HepG2 (cell line): Measurements from ENCODE around the gene RNF208. TPM values are rescaled to one million over a fixed set of nuclear protein-coding genes. Genes with fewer than 3 reads are reported as not detected.

ENCODE experiments used
- ERF ChIP-seq: IDR thresholded peaks from 2 replicates; pipeline ENCODE4 v1.6.1; 2018; ENCODE audit warnings: missing biosample characterization, missing genetic modification reagents
- HOXA5 ChIP-seq: sonication (generic); formaldehyde crosslinking; IDR thresholded peaks from 2 replicates; pipeline ENCODE4 v1.4.0; 2020; ENCODE audit warnings: missing genetic modification reagents
- MBNL3 ChIP-seq: fragments of 250-450 bp; sonication (Bioruptor Pico); conservative IDR thresholded peaks from 2 replicates; pipeline ENCODE4 v1.8.0; 2022; ENCODE audit warnings: mild to moderate bottlenecking, inconsistent platforms
- SOX5 ChIP-seq: IDR thresholded peaks from 2 replicates; pipeline ENCODE4 v1.6.1; 2016; ENCODE audit warnings: borderline replicate concordance
- TCF7 ChIP-seq: sonication (generic); IDR thresholded peaks from 2 replicates; pipeline ENCODE4 v1.6.1; 2016; ENCODE audit warnings: antibody characterized with exemption, low read depth
- ZNF20 ChIP-seq: sonication (generic); formaldehyde crosslinking; IDR thresholded peaks from 2 replicates; pipeline ENCODE4 v1.4.0; 2020; ENCODE audit warnings: mild to moderate bottlenecking, moderate library complexity, missing genetic modification reagents
- ZNF253 ChIP-seq: sonication (generic); formaldehyde crosslinking; IDR thresholded peaks from 2 replicates; pipeline ENCODE4 v1.8.0; 2022; ENCODE audit warnings: mild to moderate bottlenecking, missing genetic modification reagents, borderline replicate concordance
- ZNF260 ChIP-seq: sonication (generic); formaldehyde crosslinking; IDR thresholded peaks from 2 replicates; pipeline ENCODE4 v1.4.0; 2020; ENCODE audit warnings: missing genetic modification reagents, low read depth, mild to moderate bottlenecking, borderline replicate concordance
- polyA plus RNA-seq, 8 experiments: library from polyadenylated mRNA; depleted of rRNA in 3 of 8; stranded (reverse) in 7 of 8; unstranded in 1 of 8; fragments of >200 nt; fragmentation: Illumina TruSeq in 4 of 8; extraction: Trizol in 4 of 8; gene quantifications; 2 replicates each; pipeline versions ENCODE4 v1.2.1 to v1.2.3, GENCODE V29; 2011 to 2016; ENCODE audit warnings: low read depth in 4 of 8, missing spikeins in 1 of 8, mixed read lengths in 1 of 8; ENCODE audit not compliant: insufficient read depth in 1 of 8
- total RNA-seq, 5 experiments: library from RNA; depleted of rRNA; stranded (reverse); fragments of >200 nt; fragmentation: Illumina TruSeq; extraction: Trizol; gene quantifications; 2 replicates each; pipeline ENCODE4 v1.2.3, GENCODE V29; 2016; ENCODE audit warnings: low read depth in 1 of 5
- TF ChIP-seq, protein P1 (sequence below): sonication (generic); formaldehyde crosslinking; IDR thresholded peaks from 2 replicates; pipeline ENCODE4 v1.4.0; 2020; ENCODE audit warnings: missing genetic modification reagents
- TF ChIP-seq, protein P2 (sequence below): sonication (generic); formaldehyde crosslinking; IDR thresholded peaks from 2 replicates; pipeline ENCODE4 v1.8.0; 2022; ENCODE audit warnings: missing genetic modification reagents, mild to moderate bottlenecking, moderate library complexity, borderline replicate concordance
- TF ChIP-seq, protein P3 (sequence below): sonication (generic); formaldehyde crosslinking; IDR thresholded peaks from one replicate; pipeline ENCODE4 v1.5.1; 2020; ENCODE audit warnings: mild to moderate bottlenecking, missing genetic modification reagents; ENCODE audit errors: not compliant biosample characterization
- TF ChIP-seq, protein P4 (sequence below): sonication (generic); formaldehyde crosslinking; IDR thresholded peaks from 2 replicates; pipeline ENCODE4 v1.5.1; 2020; ENCODE audit warnings: mild to moderate bottlenecking, missing genetic modification reagents, borderline replicate concordance
- TF ChIP-seq, protein P5 (sequence below): IDR thresholded peaks from 2 replicates; pipeline ENCODE4 v1.6.1; 2016

Gene RNF208
- total and polyA plus RNA-seq, 2 of the 13 experiments (the other 11 are each of a cell fraction or from before 2014, with no cell fraction given) = 1.6 to 2.1 TPM

DNA sequence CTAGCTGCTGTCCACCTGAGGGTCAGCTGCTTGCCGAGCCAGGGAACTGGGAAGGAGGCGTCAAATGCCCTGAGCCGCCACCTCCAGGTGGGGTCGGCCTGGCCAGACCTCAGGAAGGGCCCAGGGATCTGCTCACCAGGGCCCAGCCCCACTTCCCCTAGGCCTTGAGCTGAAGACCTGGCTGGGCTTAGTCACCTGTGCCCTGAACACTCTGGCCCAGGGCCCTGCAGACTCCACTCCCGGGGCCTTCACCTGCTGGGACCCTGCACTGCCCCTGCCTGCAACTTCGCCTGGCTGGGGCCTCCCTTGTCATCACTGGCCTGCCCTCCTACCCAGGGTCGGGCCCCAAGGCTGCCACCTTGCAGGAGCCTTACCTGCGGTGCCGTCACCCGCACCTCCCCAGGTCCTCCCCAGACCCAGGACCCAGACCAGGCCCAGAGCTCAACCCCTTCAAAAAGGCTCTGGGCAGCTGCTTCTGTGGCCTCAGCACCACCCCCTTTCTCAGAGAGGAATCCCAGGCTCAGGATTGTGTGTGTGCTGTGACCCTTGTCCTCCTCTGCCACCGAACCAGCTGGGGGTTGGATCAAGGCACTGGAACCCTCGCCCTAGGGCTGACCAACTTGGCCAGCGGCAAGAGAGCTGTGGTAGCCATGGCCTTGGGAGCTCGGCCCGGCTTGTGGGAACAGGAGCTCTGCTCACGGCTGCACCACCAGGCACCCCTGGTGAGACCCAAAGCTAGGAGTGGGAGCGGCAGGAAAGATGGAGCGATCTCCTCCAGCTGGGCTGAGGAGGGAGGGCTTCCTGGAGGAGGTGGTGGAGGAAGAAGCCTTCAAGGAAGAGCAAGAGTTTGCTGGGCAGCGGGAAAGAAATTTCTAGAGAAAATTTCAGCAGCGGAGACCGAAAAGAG, 31.9 kb upstream of the RNF208 start (continued):
- TF ChIP-seq, protein P1, sequence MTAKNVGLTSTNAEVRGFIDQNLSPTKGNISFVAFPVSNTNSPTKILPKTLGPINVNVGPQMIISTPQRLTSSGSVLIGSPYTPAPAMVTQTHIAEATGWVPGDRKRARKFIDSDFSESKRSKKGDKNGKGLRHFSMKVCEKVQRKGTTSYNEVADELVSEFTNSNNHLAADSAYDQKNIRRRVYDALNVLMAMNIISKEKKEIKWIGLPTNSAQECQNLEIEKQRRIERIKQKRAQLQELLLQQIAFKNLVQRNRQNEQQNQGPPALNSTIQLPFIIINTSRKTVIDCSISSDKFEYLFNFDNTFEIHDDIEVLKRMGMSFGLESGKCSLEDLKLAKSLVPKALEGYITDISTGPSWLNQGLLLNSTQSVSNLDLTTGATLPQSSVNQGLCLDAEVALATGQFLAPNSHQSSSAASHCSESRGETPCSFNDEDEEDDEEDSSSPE (CRISPR knock-in tag) = no peak
- TF ChIP-seq ERF (CRISPR knock-in tag) (no peak), HOXA5 (CRISPR knock-in tag) (no peak), MBNL3 (no peak), ZNF253 (CRISPR knock-in tag) (no peak), TCF7 (no peak), ZNF260 (CRISPR knock-in tag) (no peak), ZNF20 (CRISPR knock-in tag) (no peak), SOX5 (CRISPR knock-in tag) (no peak)
- TF ChIP-seq, protein P2, sequence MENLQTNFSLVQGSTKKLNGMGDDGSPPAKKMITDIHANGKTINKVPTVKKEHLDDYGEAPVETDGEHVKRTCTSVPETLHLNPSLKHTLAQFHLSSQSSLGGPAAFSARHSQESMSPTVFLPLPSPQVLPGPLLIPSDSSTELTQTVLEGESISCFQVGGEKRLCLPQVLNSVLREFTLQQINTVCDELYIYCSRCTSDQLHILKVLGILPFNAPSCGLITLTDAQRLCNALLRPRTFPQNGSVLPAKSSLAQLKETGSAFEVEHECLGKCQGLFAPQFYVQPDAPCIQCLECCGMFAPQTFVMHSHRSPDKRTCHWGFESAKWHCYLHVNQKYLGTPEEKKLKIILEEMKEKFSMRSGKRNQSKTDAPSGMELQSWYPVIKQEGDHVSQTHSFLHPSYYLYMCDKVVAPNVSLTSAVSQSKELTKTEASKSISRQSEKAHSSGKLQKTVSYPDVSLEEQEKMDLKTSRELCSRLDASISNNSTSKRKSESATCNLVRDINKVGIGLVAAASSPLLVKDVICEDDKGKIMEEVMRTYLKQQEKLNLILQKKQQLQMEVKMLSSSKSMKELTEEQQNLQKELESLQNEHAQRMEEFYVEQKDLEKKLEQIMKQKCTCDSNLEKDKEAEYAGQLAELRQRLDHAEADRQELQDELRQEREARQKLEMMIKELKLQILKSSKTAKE (CRISPR knock-in tag) = no peak
- TF ChIP-seq, protein P3, sequence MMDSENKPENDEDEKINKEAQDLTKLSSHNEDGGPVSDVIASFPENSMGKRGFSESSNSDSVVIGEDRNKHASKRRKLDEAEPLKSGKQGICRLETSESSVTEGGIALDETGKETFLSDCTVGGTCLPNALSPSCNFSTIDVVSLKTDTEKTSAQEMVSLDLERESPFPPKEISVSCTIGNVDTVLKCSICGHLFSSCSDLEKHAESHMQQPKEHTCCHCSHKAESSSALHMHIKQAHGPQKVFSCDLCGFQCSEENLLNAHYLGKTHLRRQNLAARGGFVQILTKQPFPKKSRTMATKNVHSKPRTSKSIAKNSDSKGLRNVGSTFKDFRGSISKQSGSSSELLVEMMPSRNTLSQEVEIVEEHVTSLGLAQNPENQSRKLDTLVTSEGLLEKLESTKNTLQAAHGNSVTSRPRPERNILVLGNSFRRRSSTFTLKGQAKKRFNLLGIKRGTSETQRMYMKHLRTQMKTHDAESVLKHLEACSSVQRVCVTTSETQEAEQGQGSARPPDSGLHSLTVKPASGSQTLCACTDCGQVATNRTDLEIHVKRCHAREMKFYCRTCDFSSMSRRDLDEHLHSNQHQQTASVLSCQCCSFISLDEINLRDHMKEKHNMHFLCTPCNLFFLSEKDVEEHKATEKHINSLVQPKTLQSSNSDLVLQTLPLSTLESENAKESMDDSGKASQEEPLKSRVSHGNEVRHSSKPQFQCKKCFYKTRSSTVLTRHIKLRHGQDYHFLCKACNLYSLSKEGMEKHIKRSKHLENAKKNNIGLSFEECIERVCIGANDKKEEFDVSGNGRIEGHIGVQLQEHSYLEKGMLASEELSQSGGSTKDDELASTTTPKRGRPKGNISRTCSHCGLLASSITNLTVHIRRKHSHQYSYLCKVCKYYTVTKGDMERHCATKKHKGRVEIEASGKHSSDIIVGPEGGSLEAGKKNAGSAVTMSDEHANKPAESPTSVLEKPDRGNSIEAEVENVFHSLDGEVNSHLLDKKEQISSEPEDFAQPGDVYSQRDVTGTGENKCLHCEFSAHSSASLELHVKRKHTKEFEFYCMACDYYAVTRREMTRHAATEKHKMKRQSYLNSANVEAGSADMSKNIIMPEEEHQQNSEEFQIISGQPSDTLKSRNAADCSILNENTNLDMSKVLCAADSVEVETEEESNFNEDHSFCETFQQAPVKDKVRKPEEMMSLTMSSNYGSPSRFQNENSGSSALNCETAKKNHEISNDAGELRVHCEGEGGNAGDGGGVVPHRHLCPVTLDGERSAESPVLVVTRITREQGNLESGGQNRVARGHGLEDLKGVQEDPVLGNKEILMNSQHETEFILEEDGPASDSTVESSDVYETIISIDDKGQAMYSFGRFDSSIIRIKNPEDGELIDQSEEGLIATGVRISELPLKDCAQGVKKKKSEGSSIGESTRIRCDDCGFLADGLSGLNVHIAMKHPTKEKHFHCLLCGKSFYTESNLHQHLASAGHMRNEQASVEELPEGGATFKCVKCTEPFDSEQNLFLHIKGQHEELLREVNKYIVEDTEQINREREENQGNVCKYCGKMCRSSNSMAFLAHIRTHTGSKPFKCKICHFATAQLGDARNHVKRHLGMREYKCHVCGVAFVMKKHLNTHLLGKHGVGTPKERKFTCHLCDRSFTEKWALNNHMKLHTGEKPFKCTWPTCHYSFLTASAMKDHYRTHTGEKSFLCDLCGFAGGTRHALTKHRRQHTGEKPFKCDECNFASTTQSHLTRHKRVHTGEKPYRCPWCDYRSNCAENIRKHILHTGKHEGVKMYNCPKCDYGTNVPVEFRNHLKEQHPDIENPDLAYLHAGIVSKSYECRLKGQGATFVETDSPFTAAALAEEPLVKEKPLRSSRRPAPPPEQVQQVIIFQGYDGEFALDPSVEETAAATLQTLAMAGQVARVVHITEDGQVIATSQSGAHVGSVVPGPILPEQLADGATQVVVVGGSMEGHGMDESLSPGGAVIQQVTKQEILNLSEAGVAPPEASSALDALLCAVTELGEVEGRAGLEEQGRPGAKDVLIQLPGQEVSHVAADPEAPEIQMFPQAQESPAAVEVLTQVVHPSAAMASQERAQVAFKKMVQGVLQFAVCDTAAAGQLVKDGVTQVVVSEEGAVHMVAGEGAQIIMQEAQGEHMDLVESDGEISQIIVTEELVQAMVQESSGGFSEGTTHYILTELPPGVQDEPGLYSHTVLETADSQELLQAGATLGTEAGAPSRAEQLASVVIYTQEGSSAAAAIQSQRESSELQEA = no peak
- TF ChIP-seq, protein P4, sequence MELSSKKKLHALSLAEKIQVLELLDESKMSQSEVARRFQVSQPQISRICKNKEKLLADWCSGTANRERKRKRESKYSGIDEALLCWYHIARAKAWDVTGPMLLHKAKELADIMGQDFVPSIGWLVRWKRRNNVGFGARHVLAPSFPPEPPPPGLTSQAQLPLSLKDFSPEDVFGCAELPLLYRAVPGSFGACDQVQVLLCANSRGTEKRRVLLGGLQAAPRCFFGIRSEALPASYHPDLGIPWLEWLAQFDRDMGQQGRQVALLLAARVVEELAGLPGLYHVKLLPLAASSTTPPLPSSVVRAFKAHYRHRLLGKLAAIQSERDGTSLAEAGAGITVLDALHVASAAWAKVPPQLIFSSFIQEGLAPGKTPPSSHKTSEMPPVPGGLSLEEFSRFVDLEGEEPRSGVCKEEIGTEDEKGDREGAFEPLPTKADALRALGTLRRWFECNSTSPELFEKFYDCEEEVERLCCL (CRISPR knock-in tag) = no peak
- TF ChIP-seq, protein P5, sequence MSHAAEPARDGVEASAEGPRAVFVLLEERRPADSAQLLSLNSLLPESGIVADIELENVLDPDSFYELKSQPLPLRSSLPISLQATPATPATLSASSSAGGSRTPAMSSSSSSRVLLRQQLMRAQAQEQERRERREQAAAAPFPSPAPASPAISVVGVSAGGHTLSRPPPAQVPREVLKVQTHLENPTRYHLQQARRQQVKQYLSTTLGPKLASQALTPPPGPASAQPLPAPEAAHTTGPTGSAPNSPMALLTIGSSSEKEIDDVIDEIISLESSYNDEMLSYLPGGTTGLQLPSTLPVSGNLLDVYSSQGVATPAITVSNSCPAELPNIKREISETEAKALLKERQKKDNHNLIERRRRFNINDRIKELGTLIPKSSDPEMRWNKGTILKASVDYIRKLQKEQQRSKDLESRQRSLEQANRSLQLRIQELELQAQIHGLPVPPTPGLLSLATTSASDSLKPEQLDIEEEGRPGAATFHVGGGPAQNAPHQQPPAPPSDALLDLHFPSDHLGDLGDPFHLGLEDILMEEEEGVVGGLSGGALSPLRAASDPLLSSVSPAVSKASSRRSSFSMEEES = no peak
